IMR-90 (cell line): ENCODE results near the gene DHRSX. TPM values are rescaled to one million over a fixed set of nuclear protein-coding genes. Genes with fewer than 3 reads are reported as not detected.

Experiments used
- ATAC-seq: fragments of 200-7000 bp; cut with Tn5 transposase; 2 replicates; pipeline ENCODE4 v1.9.1; 2020; ENCODE audit warnings: low read depth, mild to moderate bottlenecking, moderate library complexity
- BruUV-seq: library from RNA; stranded (reverse); fragments of 400-500 nt; replicated peaks from 2 replicates; lab custom pipeline; 2021; lab: Mats Ljungman, UMichigan
- CTCF ChIA-PET: fragments of 300-600 bp; formaldehyde crosslinking; extraction: SDS; loops from one replicate; lab custom pipeline; 2021; ENCODE audit warnings: antibody characterized with exemption; lab: Yijun Ruan, JAX
- POLR2A ChIA-PET: fragments of 300-600 bp; sonication (Branson Sonifier 250); formaldehyde crosslinking; loops from one replicate; lab custom pipeline; 2022; ENCODE audit warnings: antibody characterized with exemption; ENCODE audit not compliant: unreplicated experiment; lab: Charles Lee
- DNase-seq: peaks from one replicate; pipeline ENCODE4 v3.0.0; 2013
- H2AFZ ChIP-seq: replicated peaks from 2 replicates; pipeline ENCODE3; 2013; ENCODE audit warnings: low read length, mild to moderate bottlenecking; ENCODE audit not compliant: poor library complexity
- H2AK5ac ChIP-seq: 2 replicates; pipeline ENCODE4 v1.6.1; 2013; ENCODE audit warnings: low read depth, low read length, inconsistent platforms
- H2AK9ac ChIP-seq: replicated peaks from 2 replicates; pipeline ENCODE3; 2013; ENCODE audit warnings: mild to moderate bottlenecking, low read depth, low read length, moderate library complexity; ENCODE audit not compliant: poor library complexity
- H2BK120ac ChIP-seq: 2 replicates; pipeline ENCODE4 v1.6.1; 2013; ENCODE audit warnings: low read depth, low read length, inconsistent platforms
- H2BK15ac ChIP-seq: 3 replicates; pipeline ENCODE4 v1.6.1; 2013; ENCODE audit warnings: low read depth, low read length, inconsistent platforms
- H2BK20ac ChIP-seq: 2 replicates; pipeline ENCODE4 v1.6.1; 2013; ENCODE audit warnings: low read depth, mild to moderate bottlenecking, inconsistent platforms, low read length, moderate library complexity
- H2BK5ac ChIP-seq: 2 replicates; pipeline ENCODE4 v1.6.1; 2013; ENCODE audit warnings: mild to moderate bottlenecking, low read depth, low read length, inconsistent platforms; ENCODE audit not compliant: poor library complexity, severe bottlenecking
- H3K14ac ChIP-seq: replicated peaks from 2 replicates; pipeline ENCODE4 v1.6.1; 2013; ENCODE audit warnings: low read depth, low read length, inconsistent platforms
- H3K18ac ChIP-seq: 2 replicates; pipeline ENCODE4 v1.6.1; 2013; ENCODE audit warnings: low read depth, low read length, control low read depth
- H3K23ac ChIP-seq: 2 replicates; pipeline ENCODE4 v1.6.1; 2013; ENCODE audit warnings: low read depth, low read length, inconsistent platforms
- H3K27ac ChIP-seq: 2 replicates; pipeline ENCODE4 v1.5.1; 2013; ENCODE audit warnings: mild to moderate bottlenecking, control low read depth, low read length; ENCODE audit not compliant: insufficient read depth
- H3K27me3 ChIP-seq: 2 replicates; pipeline ENCODE4 v1.6.1; 2013; ENCODE audit warnings: low read length; ENCODE audit not compliant: control insufficient read depth, insufficient read depth
- H3K36me3 ChIP-seq: 2 replicates; pipeline ENCODE4 v1.6.1; 2013; ENCODE audit warnings: low read length, mixed read lengths; ENCODE audit not compliant: control insufficient read depth, insufficient read depth
- H3K4ac ChIP-seq: 2 replicates; pipeline ENCODE4 v1.6.1; 2013; ENCODE audit warnings: low read depth, low read length, inconsistent platforms
- H3K4me1 ChIP-seq: 2 replicates; pipeline ENCODE4 v1.6.1; 2013; ENCODE audit warnings: low read length, mixed read lengths; ENCODE audit not compliant: control insufficient read depth, insufficient read depth
- H3K4me2 ChIP-seq: 2 replicates; pipeline ENCODE4 v1.6.1; 2013; ENCODE audit warnings: low read depth, mild to moderate bottlenecking, control low read depth, low read length, moderate library complexity
- H3K4me3 ChIP-seq: 2 replicates; pipeline ENCODE4 v1.5.1; 2013; ENCODE audit warnings: low read depth, mild to moderate bottlenecking, control low read depth, low read length, moderate library complexity; ENCODE audit not compliant: insufficient read depth
- H3K56ac ChIP-seq: 2 replicates; pipeline ENCODE4 v1.6.1; 2013; ENCODE audit warnings: low read length, inconsistent platforms; ENCODE audit not compliant: insufficient read depth; ENCODE audit errors: extremely low read depth
- H3K79me1 ChIP-seq, 2 experiments: 2 replicates each; pipeline ENCODE4 v1.6.1; 2013; ENCODE audit warnings: low read length in 2 of 2, inconsistent platforms in 1 of 2, low read depth in 1 of 2
- H3K9ac ChIP-seq: 2 replicates; pipeline ENCODE4 v1.6.1; 2013; ENCODE audit warnings: low read depth, low read length, control low read depth
- H3K9me1 ChIP-seq: 2 replicates; pipeline ENCODE4 v1.6.1; 2013; ENCODE audit warnings: low read length, inconsistent platforms; ENCODE audit not compliant: insufficient read depth
- H3K9me3 ChIP-seq: 2 replicates; pipeline ENCODE4 v1.6.1; 2013; ENCODE audit warnings: low read length; ENCODE audit not compliant: control insufficient read depth, insufficient read depth
- H4K20me1 ChIP-seq: 2 replicates; pipeline ENCODE4 v1.6.1; 2013; ENCODE audit warnings: low read length, inconsistent platforms; ENCODE audit not compliant: insufficient read depth
- H4K5ac ChIP-seq: 2 replicates; pipeline ENCODE4 v1.6.1; 2013; ENCODE audit warnings: mild to moderate bottlenecking, low read depth, low read length, control low read depth
- H4K8ac ChIP-seq, 2 experiments: 2 replicates each; pipeline ENCODE4 v1.6.1; 2013; ENCODE audit warnings: low read depth in 2 of 2, low read length in 2 of 2, control low read depth in 1 of 2, inconsistent platforms in 1 of 2
- H4K91ac ChIP-seq: 2 replicates; pipeline ENCODE4 v1.6.1; 2013; ENCODE audit warnings: low read depth, low read length, inconsistent platforms; ENCODE audit not compliant: insufficient read depth
- BHLHE40 ChIP-seq: fragments of 150-350 bp; IDR thresholded peaks from 2 replicates; pipeline ENCODE4 v1.6.1; 2016; ENCODE audit warnings: mild to moderate bottlenecking, low read depth, low read length
- CHD1 ChIP-seq: IDR thresholded peaks from 2 replicates; pipeline ENCODE4 v1.6.1; 2012; ENCODE audit warnings: low read depth, low read length, improper control_type of control experiment
- FOS ChIP-seq: fragments of 150-350 bp; IDR thresholded peaks from 2 replicates; pipeline ENCODE4 v1.6.1; 2016; ENCODE audit warnings: low read depth, low read length
- MAFK ChIP-seq: IDR thresholded peaks from 2 replicates; pipeline ENCODE4 v1.6.1; 2012; ENCODE audit warnings: low read depth, low read length, improper control_type of control experiment
- MAZ ChIP-seq: IDR thresholded peaks from 2 replicates; pipeline ENCODE4 v1.6.1; 2012; ENCODE audit warnings: low read depth, mild to moderate bottlenecking, low read length, improper control_type of control experiment, moderate library complexity, borderline replicate concordance
- MXI1 ChIP-seq: IDR thresholded peaks from 2 replicates; pipeline ENCODE4 v1.6.1; 2012; ENCODE audit warnings: low read depth, mild to moderate bottlenecking, low read length, moderate library complexity, borderline replicate concordance
- NFE2L2 ChIP-seq: fragments of 150-350 bp; IDR thresholded peaks from 2 replicates; pipeline ENCODE4 v1.6.1; 2016; ENCODE audit warnings: low read depth, mild to moderate bottlenecking, low read length
- POLR2A ChIP-seq: IDR thresholded peaks from 2 replicates; pipeline ENCODE4 v1.6.1; 2012; ENCODE audit warnings: mild to moderate bottlenecking, low read depth, low read length
- RAD21 ChIP-seq: IDR thresholded peaks from 2 replicates; pipeline ENCODE4 v1.6.1; 2012; ENCODE audit warnings: low read length, improper control_type of control experiment
- RCOR1 ChIP-seq: IDR thresholded peaks from 2 replicates; pipeline ENCODE4 v1.6.1; 2012; ENCODE audit warnings: mild to moderate bottlenecking, low read length, improper control_type of control experiment; ENCODE audit not compliant: insufficient replicate concordance
- SMC3 ChIP-seq: fragments of 150-350 bp; IDR thresholded peaks from 2 replicates; pipeline ENCODE4 v1.6.1; 2016; ENCODE audit warnings: low read depth, mild to moderate bottlenecking, antibody characterized with exemption, low read length, moderate library complexity
- WGBS, 2 experiments: methylation state at CpG; one replicate each; pipeline versions ENCODE4 v1.1.5 to v1.1.7; 2013; ENCODE audit warnings: missing lambda C conversion rate in 2 of 2; ENCODE audit not compliant: insufficient read length in 1 of 2; ENCODE audit errors: extremely low coverage in 2 of 2; 5-methylcytosine and 5-hydroxymethylcytosine counted together
- dilution Hi-C: fragments of 300-500 bp; cut with HindIII; formaldehyde crosslinking; loops from one replicate; pipeline ENCODE4 v1.14.3; 2018; ENCODE audit warnings: low sequenced_read_pairs; ENCODE audit not compliant: unreplicated experiment
- in situ Hi-C: fragments of 300-500 bp; cut with MboI; formaldehyde crosslinking; loops from 3 replicates; pipeline ENCODE4 v1.14.3; 2019; ENCODE audit warnings: low sequenced_read_pairs, inconsistent platforms, mixed read lengths
- intact Hi-C: fragments of 100-400 bp; cut with micrococcal nuclease; formaldehyde crosslinking; loops from 2 replicates; pipeline ENCODE4 v1.10.0; 2022
- polyA plus RNA-seq, 3 experiments: library from polyadenylated mRNA; depleted of rRNA; stranded (reverse); fragments of >200 nt; gene quantifications; 2 replicates each; pipeline ENCODE4 v1.2.3, GENCODE V29; 2012; ENCODE audit warnings: low replicate concordance in 1 of 3
- total RNA-seq: library from RNA; depleted of rRNA; stranded (reverse); fragments of >200 nt; gene quantifications from 2 replicates; pipeline ENCODE4 v1.2.3, GENCODE V29; 2012
- TF ChIP-seq, protein P1 (sequence below): fragments of 150-350 bp; IDR thresholded peaks from 2 replicates; pipeline ENCODE4 v1.6.1; 2017; ENCODE audit warnings: mild to moderate bottlenecking, antibody characterized with exemption, low read length, low read depth
- TF ChIP-seq, protein P2 (sequence below): conservative IDR thresholded peaks from 2 replicates; pipeline ENCODE4 v1.5.1; 2012; ENCODE audit warnings: mild to moderate bottlenecking, low read depth, low read length, improper control_type of control experiment
- TF ChIP-seq, protein P3 (sequence below): fragments of 150-350 bp; IDR thresholded peaks from 2 replicates; pipeline ENCODE4 v1.6.1; 2016; ENCODE audit warnings: low read depth, mild to moderate bottlenecking, low read length, moderate library complexity, borderline replicate concordance

The DHRSX gene
- total and polyA plus RNA-seq, 2 of the 4 experiments (the other 2 are of a cell fraction), result 26.2 to 38.0 TPM

DNA sequence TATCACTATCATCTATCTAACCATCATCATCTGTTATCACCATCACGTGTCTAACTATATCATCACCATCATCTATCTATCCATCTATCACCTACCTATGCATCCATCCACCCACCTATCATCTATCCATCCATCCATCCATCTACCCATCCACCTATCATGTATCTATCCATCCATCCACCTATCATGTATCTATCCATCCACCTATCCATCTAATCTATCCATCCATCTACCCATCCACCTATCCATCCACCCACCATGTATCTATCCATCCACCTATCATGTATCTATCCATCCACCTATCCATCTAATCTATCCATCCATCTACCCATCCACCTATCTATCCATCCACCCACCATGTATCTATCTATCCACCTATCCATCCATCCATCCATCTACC, 316.7 kb downstream of the DHRSX start:
- no TSS peak for BruUV-seq
- POLR2A ChIA-PET, result no interaction called here
- no peak overlapping the region for H3K56ac ChIP-seq

More for the DNA sequence above, 316.7 kb downstream of the DHRSX start:
- H2AK9ac ChIP-seq, result no peak overlapping the region
- H2AK5ac ChIP-seq, result no peak overlapping the region
- no peak overlapping the region for H2BK15ac ChIP-seq
- no peaks in the 10 kb centered on the region for H4K20me1 ChIP-seq
- dilution Hi-C loops (no loop called here), intact Hi-C loops (no loop called here), in situ Hi-C loops (no loop called here)
- H2BK20ac ChIP-seq, result no peak overlapping the region
- 82 to 90% methylated on average over 1 of the region's 1 CpG for whole genome bisulfite sequencing, 2 experiments
- H3K9me3 ChIP-seq, result peaks cover 20% of the 10 kb centered on the region
- H3K27me3 ChIP-seq, result no peaks in the 10 kb centered on the region
- no peak overlapping the region for H3K27ac ChIP-seq
- H3K9me1 ChIP-seq, result no peaks in the 10 kb centered on the region
- H3K4me3 ChIP-seq, result no peak overlapping the region
- no peaks in the 10 kb centered on the region for H3K79me1 ChIP-seq
- no peak overlapping the region for H3K18ac ChIP-seq
- no peak overlapping the region for H3K4me2 ChIP-seq
- no peak overlapping the region for H2BK120ac ChIP-seq
- no peak for DNase-seq
- no peak overlapping the region for H3K23ac ChIP-seq
- H2BK5ac ChIP-seq, result no peak overlapping the region
- H4K5ac ChIP-seq, result no peak overlapping the region
- no peak overlapping the region for H3K9ac ChIP-seq
- no peak overlapping the region for H3K14ac ChIP-seq
- ATAC-seq, result no peak
- no peak for TF ChIP-seq RCOR1
- TF ChIP-seq SMC3, result no peak
- TF ChIP-seq MXI1, result no peak
- TF ChIP-seq BHLHE40, result no peak
- no peak for TF ChIP-seq CHD1
- TF ChIP-seq, protein P1, sequence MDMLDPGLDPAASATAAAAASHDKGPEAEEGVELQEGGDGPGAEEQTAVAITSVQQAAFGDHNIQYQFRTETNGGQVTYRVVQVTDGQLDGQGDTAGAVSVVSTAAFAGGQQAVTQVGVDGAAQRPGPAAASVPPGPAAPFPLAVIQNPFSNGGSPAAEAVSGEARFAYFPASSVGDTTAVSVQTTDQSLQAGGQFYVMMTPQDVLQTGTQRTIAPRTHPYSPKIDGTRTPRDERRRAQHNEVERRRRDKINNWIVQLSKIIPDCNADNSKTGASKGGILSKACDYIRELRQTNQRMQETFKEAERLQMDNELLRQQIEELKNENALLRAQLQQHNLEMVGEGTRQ, result no peak
- no peak for TF ChIP-seq MAFK
- TF ChIP-seq, protein P2, sequence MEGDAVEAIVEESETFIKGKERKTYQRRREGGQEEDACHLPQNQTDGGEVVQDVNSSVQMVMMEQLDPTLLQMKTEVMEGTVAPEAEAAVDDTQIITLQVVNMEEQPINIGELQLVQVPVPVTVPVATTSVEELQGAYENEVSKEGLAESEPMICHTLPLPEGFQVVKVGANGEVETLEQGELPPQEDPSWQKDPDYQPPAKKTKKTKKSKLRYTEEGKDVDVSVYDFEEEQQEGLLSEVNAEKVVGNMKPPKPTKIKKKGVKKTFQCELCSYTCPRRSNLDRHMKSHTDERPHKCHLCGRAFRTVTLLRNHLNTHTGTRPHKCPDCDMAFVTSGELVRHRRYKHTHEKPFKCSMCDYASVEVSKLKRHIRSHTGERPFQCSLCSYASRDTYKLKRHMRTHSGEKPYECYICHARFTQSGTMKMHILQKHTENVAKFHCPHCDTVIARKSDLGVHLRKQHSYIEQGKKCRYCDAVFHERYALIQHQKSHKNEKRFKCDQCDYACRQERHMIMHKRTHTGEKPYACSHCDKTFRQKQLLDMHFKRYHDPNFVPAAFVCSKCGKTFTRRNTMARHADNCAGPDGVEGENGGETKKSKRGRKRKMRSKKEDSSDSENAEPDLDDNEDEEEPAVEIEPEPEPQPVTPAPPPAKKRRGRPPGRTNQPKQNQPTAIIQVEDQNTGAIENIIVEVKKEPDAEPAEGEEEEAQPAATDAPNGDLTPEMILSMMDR, result no peak
- TF ChIP-seq MAZ, result no peak
- TF ChIP-seq NFE2L2, result no peak
- TF ChIP-seq RAD21, result no peak
- TF ChIP-seq, protein P3, sequence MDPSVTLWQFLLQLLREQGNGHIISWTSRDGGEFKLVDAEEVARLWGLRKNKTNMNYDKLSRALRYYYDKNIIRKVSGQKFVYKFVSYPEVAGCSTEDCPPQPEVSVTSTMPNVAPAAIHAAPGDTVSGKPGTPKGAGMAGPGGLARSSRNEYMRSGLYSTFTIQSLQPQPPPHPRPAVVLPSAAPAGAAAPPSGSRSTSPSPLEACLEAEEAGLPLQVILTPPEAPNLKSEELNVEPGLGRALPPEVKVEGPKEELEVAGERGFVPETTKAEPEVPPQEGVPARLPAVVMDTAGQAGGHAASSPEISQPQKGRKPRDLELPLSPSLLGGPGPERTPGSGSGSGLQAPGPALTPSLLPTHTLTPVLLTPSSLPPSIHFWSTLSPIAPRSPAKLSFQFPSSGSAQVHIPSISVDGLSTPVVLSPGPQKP, result no peak
- TF ChIP-seq POLR2A, result no peak
- no peak for TF ChIP-seq FOS
- H3K36me3 ChIP-seq, result no peaks in the 10 kb centered on the region
- H4K8ac ChIP-seq, result no peak overlapping the region
- no peak overlapping the region for H3K4ac ChIP-seq
- H3K4me1 ChIP-seq, result no peaks in the 10 kb centered on the region
- H4K91ac ChIP-seq, result no peak overlapping the region
- CTCF ChIA-PET, result no interaction called here
- no peak overlapping the region for H2AFZ ChIP-seq
